Gastroesophageal sphincter (tissue), 4 donors: ENCODE data around the gene ACOT11. TPM values are rescaled to one million over a fixed set of nuclear protein-coding genes. Genes with fewer than 3 reads are reported as not detected.

ENCODE experiments used
- ATAC-seq: fragments of 150-250 bp; one replicate; pipeline ENCODE4 v1.9.1; 2016; ENCODE audit warnings: mild to moderate bottlenecking, moderate library complexity
- H3K27ac ChIP-seq, 4 donors: fragments of 200-600 bp; sonication (generic) in 3 of 4; 1 replicate in 3 of 4; 2 replicates in 1 of 4; pipeline ENCODE4 v1.5.1; 2016 to 2019
- H3K27me3 ChIP-seq: fragments of 200-600 bp; sonication (generic); one replicate; pipeline ENCODE4 v1.5.1; 2019
- H3K36me3 ChIP-seq, 2 donors: fragments of 200-600 bp; sonication (generic); one replicate each; pipeline ENCODE4 v1.5.1; 2019; ENCODE audit warnings: control low read depth in 1 of 2
- H3K4me1 ChIP-seq, 3 donors: fragments of 200-600 bp; sonication (generic); 1 replicate in 2 of 3; 2 replicates in 1 of 3; pipeline ENCODE4 v1.5.1; 2016 to 2019; ENCODE audit warnings: control low read depth in 2 of 3
- H3K4me3 ChIP-seq, 2 donors: fragments of 200-600 bp; sonication (generic); one replicate each; pipeline ENCODE4 v1.5.1; 2019; ENCODE audit warnings: mild to moderate bottlenecking in 1 of 2, moderate library complexity in 1 of 2
- H3K9me3 ChIP-seq, 3 donors: fragments of 200-600 bp; sonication (generic); one replicate each; pipeline ENCODE4 v1.5.1; 2017 to 2019; ENCODE audit warnings: control low read depth in 2 of 3
- EP300 ChIP-seq: sonication (generic); formaldehyde crosslinking; IDR thresholded peaks from one replicate; pipeline ENCODE4 v1.6.1; 2017; ENCODE audit warnings: antibody characterized with exemption, mild to moderate bottlenecking
- POLR2A ChIP-seq, 2 donors: fragments of 450-650 bp; IDR thresholded peaks; one replicate each; pipeline ENCODE4 v1.6.1; 2017; ENCODE audit warnings: antibody characterized with exemption in 2 of 2, mild to moderate bottlenecking in 2 of 2, moderate library complexity in 1 of 2
- POLR2AphosphoS5 ChIP-seq: sonication (generic); formaldehyde crosslinking; IDR thresholded peaks from one replicate; pipeline ENCODE4 v1.6.1; 2017; ENCODE audit warnings: antibody characterized with exemption
- WGBS, 2 donors: methylation state at CpG; one replicate each; pipeline ENCODE4 v1.1.5; 2018; ENCODE audit warnings: low coverage in 1 of 2; 5-methylcytosine and 5-hydroxymethylcytosine counted together
- total RNA-seq, 4 donors: library from RNA; depleted of rRNA; stranded (reverse); fragments of >200 nt; gene quantifications; one replicate each; pipeline ENCODE4 v1.1.0, GENCODE V29; 2016
- TF ChIP-seq, protein P1 (sequence below), 4 experiments: fragments of 200-600 bp in 2 of 4; fragments of 450-650 bp in 2 of 4; sonication (generic) in 1 of 4; IDR thresholded peaks; one replicate each; pipeline ENCODE4 v1.5.1; 2017 to 2019; ENCODE audit warnings: antibody characterized with exemption in 4 of 4, mild to moderate bottlenecking in 2 of 4, moderate library complexity in 2 of 4

The ACOT11 gene
- total RNA-seq, 4 donors from 2014 or later, result 4.4 to 40.5 (median 10.9) TPM

DNA sequence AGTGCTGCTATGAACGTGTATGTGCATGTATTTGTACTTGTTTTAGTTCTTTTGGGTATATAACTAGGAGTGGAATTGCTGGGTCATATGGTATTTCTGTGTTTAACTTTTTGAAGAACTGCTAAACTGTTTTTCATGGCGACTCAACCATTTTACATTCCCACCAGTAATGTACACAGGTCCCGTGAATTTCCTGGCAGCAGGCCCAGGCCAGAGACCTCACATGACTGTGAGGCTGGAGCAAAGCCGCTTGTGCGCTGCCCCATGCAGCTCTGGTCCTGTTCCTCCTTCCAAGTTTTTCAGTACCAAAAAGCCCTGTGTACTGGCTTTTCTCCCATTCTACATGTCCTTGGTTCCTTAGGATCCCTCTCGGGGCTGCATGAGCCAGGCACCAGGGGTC lies 29.6 kb downstream of the ACOT11 start:
- ATAC-seq, result no peak
- H3K4me1 ChIP-seq, result peaks cover 7 to 53% (median 11%) of the 10 kb centered on the region in 3 donors

DNA sequence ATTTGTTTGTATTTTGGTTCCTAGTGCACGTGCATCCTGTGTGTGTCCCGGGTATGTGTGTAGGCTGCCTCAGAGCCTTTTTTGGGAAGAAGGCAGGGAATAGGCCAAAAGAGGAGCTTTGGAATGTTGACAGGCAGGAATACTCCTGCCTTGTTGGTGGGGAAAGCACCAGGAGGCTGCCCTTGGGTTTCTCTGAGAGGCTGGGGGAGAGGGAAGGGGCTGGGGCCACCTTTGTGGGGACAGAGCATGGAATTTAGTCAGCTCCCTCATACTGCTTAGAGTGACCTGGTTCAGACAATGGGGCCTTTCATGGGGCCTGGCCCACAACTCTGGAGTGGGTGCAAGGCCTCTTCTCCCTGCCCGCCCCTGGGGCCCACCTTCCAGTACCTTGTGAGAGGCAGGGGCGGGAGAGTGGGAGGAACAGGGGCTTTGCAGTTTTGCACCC lies 31.3 kb downstream of the ACOT11 start:
- H3K9me3 ChIP-seq, result no peaks in the 10 kb centered on the region
- ATAC-seq, result no peak
- no peaks in the 10 kb centered on the region for H3K27me3 ChIP-seq
- TF ChIP-seq POLR2A (IDR thresholded peaks at IDR 0.05) (no peak), EP300 (no peak), POLR2AphosphoS5 (no peak)
- TF ChIP-seq, protein P1, sequence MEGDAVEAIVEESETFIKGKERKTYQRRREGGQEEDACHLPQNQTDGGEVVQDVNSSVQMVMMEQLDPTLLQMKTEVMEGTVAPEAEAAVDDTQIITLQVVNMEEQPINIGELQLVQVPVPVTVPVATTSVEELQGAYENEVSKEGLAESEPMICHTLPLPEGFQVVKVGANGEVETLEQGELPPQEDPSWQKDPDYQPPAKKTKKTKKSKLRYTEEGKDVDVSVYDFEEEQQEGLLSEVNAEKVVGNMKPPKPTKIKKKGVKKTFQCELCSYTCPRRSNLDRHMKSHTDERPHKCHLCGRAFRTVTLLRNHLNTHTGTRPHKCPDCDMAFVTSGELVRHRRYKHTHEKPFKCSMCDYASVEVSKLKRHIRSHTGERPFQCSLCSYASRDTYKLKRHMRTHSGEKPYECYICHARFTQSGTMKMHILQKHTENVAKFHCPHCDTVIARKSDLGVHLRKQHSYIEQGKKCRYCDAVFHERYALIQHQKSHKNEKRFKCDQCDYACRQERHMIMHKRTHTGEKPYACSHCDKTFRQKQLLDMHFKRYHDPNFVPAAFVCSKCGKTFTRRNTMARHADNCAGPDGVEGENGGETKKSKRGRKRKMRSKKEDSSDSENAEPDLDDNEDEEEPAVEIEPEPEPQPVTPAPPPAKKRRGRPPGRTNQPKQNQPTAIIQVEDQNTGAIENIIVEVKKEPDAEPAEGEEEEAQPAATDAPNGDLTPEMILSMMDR (IDR thresholded peaks at IDR 0.05), result no peak
- 83% methylated on average over 2 of the region's 4 CpGs; no CpG with 5 or more reads in 1 of the 2 donors for WGBS, 2 donors
- H3K4me1 ChIP-seq, result peaks cover 7 to 67% (median 11%) of the 10 kb centered on the region in 3 donors
- peak overlapping the region; percentile 52 to 93 (median 88) for H3K27ac ChIP-seq
- H3K4me3 ChIP-seq, result no peak overlapping the region
- H3K36me3 ChIP-seq, result no peaks in the 10 kb centered on the region

More for the DNA sequence above, 29.6 kb downstream of the ACOT11 start:
- H3K4me3 ChIP-seq, result no peak overlapping the region
- H3K27me3 ChIP-seq, result no peaks in the 10 kb centered on the region
- WGBS, 2 donors, result 9 to 42% methylated on average over 3 to 6 of the region's 6 CpGs
- TF ChIP-seq, protein P1 (IDR thresholded peaks at IDR 0.05), result no peak
- TF ChIP-seq EP300, result no peak
- TF ChIP-seq POLR2AphosphoS5, result no peak
- H3K27ac ChIP-seq, result peak overlapping the region; percentile 14 to 92 (median 70)
- no peaks in the 10 kb centered on the region for H3K36me3 ChIP-seq
- H3K9me3 ChIP-seq, result no peaks in the 10 kb centered on the region

DNA sequence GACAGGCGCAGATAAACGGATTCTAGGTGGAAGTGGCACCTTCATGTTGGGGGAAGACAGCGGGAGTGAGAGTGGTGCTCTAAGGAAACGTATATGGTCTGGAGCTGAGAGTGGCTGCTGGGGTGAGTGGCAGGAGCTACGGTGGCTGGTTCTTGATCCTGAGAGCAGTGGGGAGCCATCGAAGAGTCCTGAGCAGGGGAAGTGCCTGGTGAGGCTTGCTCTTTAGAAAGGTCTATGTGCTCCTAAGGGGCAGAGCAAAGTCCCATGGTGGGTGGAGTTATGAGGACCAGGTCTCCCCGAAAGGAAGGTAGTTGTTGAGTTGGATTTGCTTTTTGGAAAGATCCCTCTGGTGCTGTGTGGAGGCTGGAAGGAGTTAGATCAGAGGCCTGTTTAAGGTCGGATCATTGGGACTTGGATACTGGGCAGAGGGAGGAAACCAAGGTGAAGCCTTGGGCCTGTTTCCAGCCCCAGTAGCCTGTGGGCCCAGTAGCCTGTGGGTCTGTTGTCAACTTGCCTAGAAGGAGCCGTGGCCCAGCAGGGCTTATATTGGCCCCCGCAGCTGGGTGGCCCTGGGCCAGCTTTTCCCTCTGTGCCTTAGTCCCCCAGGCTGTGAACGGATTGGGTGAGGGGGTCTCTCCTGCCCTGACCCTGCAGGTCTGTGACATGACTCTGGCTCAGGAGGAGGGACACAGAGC lies 33.0 kb downstream of the ACOT11 start:
- H3K27ac ChIP-seq, result peak overlapping the region; percentile 72 to 93 (median 88)
- H3K9me3 ChIP-seq, result no peaks in the 10 kb centered on the region
- H3K4me1 ChIP-seq, result peaks cover 7 to 68% (median 11%) of the 10 kb centered on the region in 3 donors
- peaks cover 0 to 8% of the 10 kb centered on the region in 2 donors for H3K36me3 ChIP-seq
- H3K4me3 ChIP-seq, result no peak overlapping the region
- ATAC-seq, result peak; percentile 0
- WGBS, 2 donors, result 58 to 87% methylated on average over 4 to 5 of the region's 11 CpGs
- TF ChIP-seq EP300 (no peak), POLR2AphosphoS5 (no peak), POLR2A (IDR thresholded peaks at IDR 0.05) (no peak)
- TF ChIP-seq, protein P1 (IDR thresholded peaks at IDR 0.05), result no peak
- no peaks in the 10 kb centered on the region for H3K27me3 ChIP-seq

DNA sequence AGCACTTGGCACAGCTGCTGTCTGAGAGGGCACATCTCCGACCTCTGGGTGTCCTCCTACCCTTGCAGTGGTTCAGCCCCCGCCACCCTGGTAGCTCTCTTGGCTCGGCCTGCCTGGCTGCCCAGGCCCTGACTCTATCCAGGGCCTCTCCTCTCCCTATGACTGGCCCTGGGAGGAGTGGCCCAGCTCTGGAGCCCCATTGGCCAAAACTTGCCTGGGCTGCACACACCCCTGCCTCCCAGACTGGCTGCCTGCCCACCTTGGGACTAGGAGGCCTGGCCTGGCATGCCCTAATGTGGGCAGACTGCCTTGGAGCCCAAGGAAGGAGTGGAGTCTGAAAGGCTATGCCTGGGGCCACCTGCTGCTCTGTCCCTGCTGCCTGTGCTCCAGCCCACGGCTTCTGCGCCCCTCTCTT lies 33.6 kb downstream of the ACOT11 start:
- Histone ChIP-seq H3K4me1 (peaks cover 7 to 68% (median 11%) of the 10 kb centered on the region in 3 donors), H3K27me3 (no peaks in the 10 kb centered on the region), H3K9me3 (no peaks in the 10 kb centered on the region), H3K36me3 (peaks cover 0 to 11% of the 10 kb centered on the region in 2 donors), H3K27ac (peak overlapping the region; percentile 74 to 93 (median 88)), H3K4me3 (no peak overlapping the region)
- TF ChIP-seq POLR2AphosphoS5, result peak; percentile 90
- peak; percentile 31 to 55 for TF ChIP-seq POLR2A (IDR thresholded peaks at IDR 0.05)
- TF ChIP-seq EP300, result no peak
- TF ChIP-seq, protein P1 (IDR thresholded peaks at IDR 0.05), result peak in 1 of 4 experiments; percentile 46
- peak; percentile 97 for ATAC-seq
- WGBS, 2 donors, result no CpG with 5 or more reads among the region's 5 CpGs
